ENCODE measurements around the gene SUMO1. TPM values are rescaled to one million over a fixed set of nuclear protein-coding genes. Genes with fewer than 3 reads are reported as not detected.

SUMO1 gene
- total and polyA plus RNA-seq, 2 of the 8 experiments (the other 6 are each of a cell fraction or from before 2014, with no cell fraction given) = 108 to 238 TPM

DNA sequence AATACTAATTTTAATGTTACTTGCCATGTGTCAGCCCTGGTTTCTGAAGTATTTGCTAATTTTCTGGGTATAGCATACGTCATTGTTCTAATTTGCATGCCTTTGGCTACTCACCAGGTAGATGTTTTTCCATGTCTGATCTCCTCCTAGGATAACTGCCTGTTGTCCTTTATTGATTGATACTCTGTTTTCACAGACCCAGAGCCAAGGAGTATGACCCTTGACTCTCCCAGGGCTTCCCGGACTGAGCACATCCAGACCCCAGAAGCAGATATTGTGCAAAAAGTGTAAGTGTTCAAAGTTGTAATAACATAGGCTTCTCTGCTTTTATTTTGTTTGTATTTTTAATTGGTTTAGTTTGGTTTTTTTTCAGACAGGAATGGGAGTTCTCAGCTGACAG is 53.8 kb downstream of the SUMO1 start:
- H3K4me3 ChIP-seq (ENCODE audit: extremely low read depth in 1 of 4, insufficient read depth in 2 of 4, low read depth in 3 of 4, low read length in 4 of 4) = no peak overlapping the region
- no peak for DNase-seq (ENCODE audit: low read depth in 1 of 2, low spot score in 2 of 2)
- no peak overlapping the region for H3K4me2 ChIP-seq (ENCODE audit: insufficient read depth in 1 of 2, low read depth in 2 of 2, low read length in 2 of 2)
- no peak overlapping the region for H2BK12ac ChIP-seq (ENCODE audit: low read depth, low read length)
- H3K36me3 ChIP-seq (ENCODE audit: control insufficient read depth in 2 of 4, insufficient read depth in 4 of 4, low read length in 3 of 4) = no peaks in the 10 kb centered on the region
- H3K79me1 ChIP-seq (ENCODE audit: low read depth, low read length) = no peaks in the 10 kb centered on the region
- no peak overlapping the region for H4K91ac ChIP-seq (replicated peaks; ENCODE audit: insufficient read length, low read length)
- 82% methylated on average over 2 of the region's 2 CpGs; no CpG with 5 or more reads in 1 of the 2 experiments for WGBS, 2 experiments (ENCODE audit: extremely low coverage in 1 of 2, insufficient coverage in 1 of 2, insufficient read length in 1 of 2, insufficient replicate concordance in 2 of 2, low coverage in 1 of 2, low lambda C conversion rate in 2 of 2, missing lambda C conversion rate in 1 of 2)
- H4K20me1 ChIP-seq (replicated peaks in 1 of 2; ENCODE audit: control insufficient read depth in 1 of 2, insufficient read depth in 2 of 2, low read length in 2 of 2) = no peaks in the 10 kb centered on the region
- no peak overlapping the region for H3K56ac ChIP-seq (replicated peaks; ENCODE audit: insufficient read length, low read depth, low read length)
- POLR2A ChIA-PET (ENCODE audit: partially characterized antibody) = interaction anchor here (0.6 kb wide), 1 partner anchor 542 kb away, joined by 3 read pairs; no protein-coding TSS in a partner anchor
- H2BK20ac ChIP-seq (ENCODE audit: low read length) = no peak overlapping the region
- no peaks in the 10 kb centered on the region for H3K27me3 ChIP-seq (replicated peaks in 1 of 4; ENCODE audit: control insufficient read depth in 3 of 4, extremely low read depth in 1 of 4, insufficient read depth in 3 of 4, low read length in 3 of 4)
- H4K5ac ChIP-seq (ENCODE audit: insufficient read length, low read depth, low read length) = no peak overlapping the region
- no peaks in the 10 kb centered on the region for H3K23me2 ChIP-seq (ENCODE audit: low read depth, low read length)
- no peak overlapping the region for H2AK5ac ChIP-seq (ENCODE audit: low read depth, low read length)
- no peak overlapping the region for H3K27ac ChIP-seq (ENCODE audit: low read depth, low read length)
- no peak overlapping the region for H2AFZ ChIP-seq (ENCODE audit: low read length)
- no peak overlapping the region for H4K8ac ChIP-seq (ENCODE audit: extremely low read depth, insufficient read depth, low read length)
- H2BK120ac ChIP-seq (replicated peaks; ENCODE audit: low read depth, low read length) = no peak overlapping the region
- H3K18ac ChIP-seq (ENCODE audit: extremely low read depth, low read length) = no peak overlapping the region
- CTCF ChIA-PET (ENCODE audit: partially characterized antibody) = interaction anchor here (0.7 kb wide), 1 partner anchor 28 kb away, joined by 3 read pairs; no protein-coding TSS in a partner anchor
- no peak overlapping the region for H3K4ac ChIP-seq (replicated peaks; ENCODE audit: insufficient read length, low read depth, low read length)
- H3K4me1 ChIP-seq (replicated peaks in 1 of 4; ENCODE audit: control insufficient read depth in 3 of 4, insufficient read depth in 4 of 4, low read length in 3 of 4) = no peaks in the 10 kb centered on the region
- no peak overlapping the region for H3K23ac ChIP-seq (ENCODE audit: insufficient read length)
- no peaks in the 10 kb centered on the region for H3K9me3 ChIP-seq (ENCODE audit: insufficient read depth in 2 of 2, low read depth in 1 of 2, low read length in 1 of 2)
- FAIRE-seq = no peak
- no peak overlapping the region for H3K14ac ChIP-seq (ENCODE audit: insufficient read length)
- H2BK15ac ChIP-seq (ENCODE audit: low read length) = no peak overlapping the region
- H3K79me2 ChIP-seq (ENCODE audit: control insufficient read depth in 1 of 2, insufficient read depth in 2 of 2, low read length in 2 of 2) = no peaks in the 10 kb centered on the region
- H3K9ac ChIP-seq (replicated peaks in 1 of 4; ENCODE audit: extremely low read depth in 1 of 4, low read depth in 3 of 4, low read length in 3 of 4) = no peak overlapping the region
- no peak overlapping the region for H2BK5ac ChIP-seq (ENCODE audit: low read depth, low read length)
- TF ChIP-seq CHD2 (IDR thresholded peaks at IDR 0.05; ENCODE audit: low read length) (no peak), ASH2L (IDR thresholded peaks at IDR 0.05; ENCODE audit: low read length) (no peak), NRF1 (IDR thresholded peaks at IDR 0.05; ENCODE audit: low read depth, low read length) (no peak), EZH2 (IDR thresholded peaks at IDR 0.05; ENCODE audit: low read depth, low read length, severe bottlenecking) (no peak), SP4 (IDR thresholded peaks at IDR 0.05; ENCODE audit: low read length) (no peak), FOSL1 (IDR thresholded peaks at IDR 0.05; ENCODE audit: insufficient read depth, low read depth, low read length) (no peak), KDM1A (IDR thresholded peaks at IDR 0.05; ENCODE audit: borderline replicate concordance, low read length) (no peak), GTF2F1 (IDR thresholded peaks at IDR 0.05; ENCODE audit: borderline replicate concordance, low read depth, low read length) (no peak), BACH1 (IDR thresholded peaks at IDR 0.05; ENCODE audit: low read length) (no peak), ZNF274 (IDR thresholded peaks at IDR 0.05; ENCODE audit: borderline replicate concordance, extremely low read depth, low read length) (no peak), POLR2AphosphoS5 (IDR thresholded peaks at IDR 0.05; ENCODE audit: low read depth, low read length) (no peak), EGR1 (IDR thresholded peaks at IDR 0.05; ENCODE audit: borderline replicate concordance, low read depth, low read length) (no peak), HDAC2 (IDR thresholded peaks at IDR 0.05; ENCODE audit: borderline replicate concordance in 1 of 2, low read depth in 2 of 2, low read length in 2 of 2) (no peak), JUN (IDR thresholded peaks at IDR 0.05; ENCODE audit: low read depth, low read length) (no peak)
- TF ChIP-seq, protein P1, sequence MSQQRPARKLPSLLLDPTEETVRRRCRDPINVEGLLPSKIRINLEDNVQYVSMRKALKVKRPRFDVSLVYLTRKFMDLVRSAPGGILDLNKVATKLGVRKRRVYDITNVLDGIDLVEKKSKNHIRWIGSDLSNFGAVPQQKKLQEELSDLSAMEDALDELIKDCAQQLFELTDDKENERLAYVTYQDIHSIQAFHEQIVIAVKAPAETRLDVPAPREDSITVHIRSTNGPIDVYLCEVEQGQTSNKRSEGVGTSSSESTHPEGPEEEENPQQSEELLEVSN (IDR thresholded peaks at IDR 0.05) = no peak
